ENCODE results near the gene LAPTM5. TPM values are rescaled to one million over a fixed set of nuclear protein-coding genes. Genes with fewer than 3 reads are reported as not detected.

The LAPTM5 gene
- total and polyA plus RNA-seq, 10 of the 15 experiments (the other 5 are each of a cell fraction or from before 2014, with no cell fraction given), result 24.1 to 1,034 (median 687) TPM

GRCh38 chr1:30718636-30719405, 38.8 kb downstream of the LAPTM5 start (continued):
- peak; percentile 68; the same call in 1 of the 2 replicates for TF ChIP-seq RB1 (IDR thresholded peaks at IDR 0.05; ENCODE audit: borderline replicate concordance)
- TF ChIP-seq CHD2 (IDR thresholded peaks at IDR 0.05; ENCODE audit: borderline replicate concordance, low read depth, low read length), result peak; percentile 47; the same call in 1 of the 2 replicates
- TF ChIP-seq NFYB (IDR thresholded peaks at IDR 0.05; ENCODE audit: insufficient read depth, low read depth, low read length), result no peak
- 0 out of 3 replicates have a peak, but pooled peaks have one; percentile 49 for TF ChIP-seq POU2F2 (IDR thresholded peaks at IDR 0.05; ENCODE audit: borderline replicate concordance, low read depth, low read length)
- TF ChIP-seq FOS (IDR thresholded peaks at IDR 0.05; ENCODE audit: borderline replicate concordance, extremely low read depth, insufficient read length), result no peak
- TF ChIP-seq SP1 (IDR thresholded peaks at IDR 0.05; ENCODE audit: low read depth, low read length), result peak; percentile 18
- TF ChIP-seq NBN (IDR thresholded peaks at IDR 0.05), result peak; percentile 83
- peak; percentile 81; the same call in 1 of the 2 replicates for TF ChIP-seq POLR2AphosphoS2 (IDR thresholded peaks at IDR 0.05; ENCODE audit: low read depth, low read length)
- TF ChIP-seq NFIC (IDR thresholded peaks at IDR 0.05; ENCODE audit: low read depth, low read length), result no peak
- TF ChIP-seq BACH1 (IDR thresholded peaks at IDR 0.05; ENCODE audit: borderline replicate concordance), result peak; percentile 92
- peak; percentile 86 for TF ChIP-seq MXI1 (IDR thresholded peaks at IDR 0.05; ENCODE audit: low read depth, low read length)
- no peak for TF ChIP-seq SMAD5 (IDR thresholded peaks at IDR 0.05; ENCODE audit: low read depth)

Data from GM12878 (cell line).